HG03469 (cell line): ENCODE results near the gene LRP11.
"Not testable (repeated sequence)": the region's sequence is repeated elsewhere in the genome, so short reads cannot be mapped to it uniquely, and the experiment has no call there.

Source experiments
- ATAC-seq: cut with Tn5 transposase; IDR thresholded peaks from one replicate; pipeline ENCODE4 v1.9.1; 2021; ENCODE audit warnings: mild to moderate bottlenecking, moderate library complexity, moderate number of reproducible peaks; ENCODE audit not compliant: unreplicated experiment

Gene LRP11

DNA sequence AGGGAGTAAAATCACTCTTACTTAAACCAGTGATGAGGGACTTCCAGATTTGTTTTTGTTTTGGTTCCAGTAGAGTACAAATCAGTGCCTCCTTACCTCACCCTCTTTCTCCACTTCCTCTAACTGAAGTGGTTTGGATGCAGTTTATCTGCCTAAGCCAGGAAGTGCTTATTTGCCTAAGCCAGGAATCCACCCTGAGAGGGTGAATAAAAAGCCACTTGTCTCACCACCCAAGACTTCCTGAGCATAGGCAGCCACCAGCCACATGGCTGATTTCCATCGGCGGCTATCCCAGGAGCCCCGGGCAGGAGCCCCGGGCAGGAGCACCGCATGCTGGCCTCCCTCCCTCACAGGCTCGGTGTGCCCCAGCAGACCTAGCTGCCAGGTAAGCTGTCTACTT, 12.0 kb downstream of the LRP11 start:
- ATAC-seq: peak; percentile 42

- ATAC-seq: no peak
Observed at GRCh38 chr6:149851461-149852110, 12.6 kb downstream of the LRP11 start.

- ATAC-seq: not testable (repeated sequence)
Observed at GRCh38 chr6:149848343-149848742, 15.8 kb downstream of the LRP11 start.

DNA sequence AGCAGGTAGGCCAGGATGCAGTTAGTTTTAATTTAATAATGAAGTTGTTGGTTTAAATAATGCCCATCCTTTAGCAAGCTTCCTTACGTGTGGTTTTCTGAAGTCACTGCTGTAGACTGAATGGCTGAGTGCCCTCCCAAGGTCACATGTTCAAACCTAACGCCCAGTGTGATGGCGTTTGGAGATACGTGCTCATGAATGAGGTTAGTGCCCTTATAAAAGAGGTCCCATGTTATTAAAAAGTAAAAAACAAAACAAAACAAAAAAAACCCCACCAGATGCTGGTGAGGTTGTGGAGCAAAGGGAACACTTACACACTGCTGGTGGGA, 16.3 kb downstream of the LRP11 start:
- ATAC-seq: no peak

DNA sequence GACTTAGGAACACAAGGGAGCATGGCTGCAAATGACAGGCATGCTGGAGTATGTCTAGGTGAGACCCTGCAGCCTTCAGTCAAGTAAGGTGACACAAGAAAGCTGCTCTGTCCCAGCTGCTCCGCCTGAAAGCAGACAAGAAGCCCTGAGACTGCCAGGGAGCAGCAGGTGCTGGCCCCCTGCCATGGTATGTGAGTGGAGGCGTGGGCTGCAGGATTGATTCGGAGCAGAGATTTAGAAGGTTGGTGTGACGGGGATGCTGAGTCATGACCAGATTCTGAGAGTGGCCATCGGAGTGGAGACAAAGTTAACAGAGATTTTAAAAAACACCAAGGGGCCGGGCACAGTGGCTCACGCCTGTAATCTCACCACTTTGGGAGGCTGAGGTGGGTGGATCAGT, 17.8 kb downstream of the LRP11 start:
- ATAC-seq: no peak

- no peak for ATAC-seq
Observed at GRCh38 chr6:149845549-149845948, 18.6 kb downstream of the LRP11 start.

DNA sequence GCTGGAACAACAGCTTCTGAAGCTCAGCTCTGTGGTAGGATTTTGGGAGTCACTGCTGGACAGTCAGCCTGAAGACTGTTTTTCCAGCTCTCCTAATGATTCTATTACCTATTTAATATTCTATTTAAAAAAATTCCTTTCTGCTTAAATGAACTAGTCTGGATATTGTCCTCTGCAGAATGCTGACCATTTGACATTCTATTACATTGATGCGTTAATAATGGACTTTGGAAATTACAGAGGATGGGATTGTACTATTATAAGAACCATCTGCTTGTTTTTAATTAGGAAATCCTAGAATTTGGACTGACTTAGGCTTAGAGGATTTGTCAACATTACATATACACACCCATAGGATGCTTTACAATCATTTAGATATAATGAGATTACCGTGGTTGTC, 19.7 kb downstream of the LRP11 start:
- no peak for ATAC-seq

DNA sequence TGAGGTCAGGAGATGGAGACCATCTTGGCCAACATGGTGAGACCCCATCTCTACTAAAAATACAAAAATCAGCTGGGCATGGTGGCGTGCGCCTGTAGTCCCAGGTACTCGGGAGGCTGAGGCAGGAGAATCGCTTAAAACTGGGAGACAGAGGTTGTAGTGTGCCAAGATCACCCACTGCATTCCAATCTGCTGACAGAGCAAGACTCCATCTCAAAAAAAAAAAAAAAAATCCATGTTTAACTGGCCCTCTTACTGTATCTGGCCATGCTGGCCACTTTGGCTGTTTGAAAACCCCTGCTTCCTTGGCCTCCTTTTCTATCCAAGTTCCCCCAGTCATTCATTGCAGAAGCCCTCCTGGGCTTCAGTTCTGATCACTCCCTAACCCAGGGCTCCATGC, 20.1 kb downstream of the LRP11 start:
- not testable (repeated sequence) for ATAC-seq

DNA sequence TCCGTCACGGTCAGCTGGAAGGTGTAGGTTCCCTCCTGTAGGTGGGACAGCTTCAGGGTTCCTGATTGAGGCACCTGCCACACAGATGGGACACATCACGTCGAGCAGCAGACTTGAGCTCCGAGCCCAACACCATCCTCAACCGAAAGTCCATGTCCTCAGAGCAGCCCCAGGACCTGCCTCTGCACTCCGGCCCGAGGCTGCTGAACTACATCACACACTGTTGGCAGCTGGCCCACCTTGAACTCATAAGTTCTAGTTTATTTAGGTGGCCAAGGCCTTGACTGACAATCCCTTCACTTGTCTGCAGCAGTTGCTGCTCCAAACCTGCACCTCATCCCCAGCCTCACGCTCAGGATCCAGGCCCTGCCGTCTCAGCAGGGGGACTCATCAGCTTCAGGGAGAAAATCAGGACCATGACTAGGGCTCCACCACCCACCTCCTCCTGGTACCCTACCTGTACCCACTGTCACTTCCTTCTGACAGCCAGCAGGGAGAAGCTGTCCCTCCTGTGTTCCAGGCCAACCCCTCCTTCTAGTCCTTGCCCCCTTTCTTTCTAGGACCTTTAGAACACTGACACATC, 21.0 kb downstream of the LRP11 start:
- no peak for ATAC-seq

GRCh38 chr6:149842331-149842730, 21.8 kb downstream of the LRP11 start:
- ATAC-seq: no peak

DNA sequence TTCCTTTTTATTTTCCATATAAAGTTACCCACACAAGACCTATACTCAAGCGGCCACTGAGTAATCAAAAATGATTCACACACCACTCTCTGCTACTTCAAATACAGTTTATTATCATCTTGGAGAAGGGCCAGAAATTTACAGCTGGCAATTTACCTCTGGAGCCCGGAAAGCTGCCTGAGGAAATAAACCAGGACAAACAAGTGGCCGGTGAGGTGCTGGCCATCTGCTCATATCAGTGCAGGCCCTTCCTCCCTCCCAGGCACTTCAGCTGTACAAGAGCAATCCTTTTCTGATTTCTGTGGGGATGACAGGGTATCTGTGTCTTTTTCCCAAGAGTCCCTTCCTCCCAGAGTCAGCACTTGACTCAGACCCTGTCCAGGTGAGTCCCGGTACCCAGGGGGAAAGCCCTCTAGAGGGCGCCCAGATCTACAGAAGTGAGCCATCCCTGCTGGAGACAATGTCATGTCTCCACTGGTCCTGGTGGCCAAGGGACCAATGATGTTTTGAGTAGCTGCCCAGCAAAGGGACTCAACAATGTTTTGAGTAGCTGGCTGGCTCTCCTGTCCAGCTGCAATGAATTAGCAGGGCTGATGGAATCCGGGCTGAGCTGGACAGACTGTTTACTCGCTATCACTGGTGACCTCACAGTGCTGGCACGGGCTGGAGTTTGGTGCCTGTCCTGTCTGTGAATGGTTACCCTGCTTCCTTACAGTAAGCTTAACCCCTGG, 23.6 kb downstream of the LRP11 start:
- ATAC-seq: no peak

GRCh38 chr6:149834513-149835481, 29.4 kb downstream of the LRP11 start:
- ATAC-seq: no peak

GRCh38 chr6:149833651-149834050, 30.5 kb downstream of the LRP11 start:
- no peak for ATAC-seq

DNA sequence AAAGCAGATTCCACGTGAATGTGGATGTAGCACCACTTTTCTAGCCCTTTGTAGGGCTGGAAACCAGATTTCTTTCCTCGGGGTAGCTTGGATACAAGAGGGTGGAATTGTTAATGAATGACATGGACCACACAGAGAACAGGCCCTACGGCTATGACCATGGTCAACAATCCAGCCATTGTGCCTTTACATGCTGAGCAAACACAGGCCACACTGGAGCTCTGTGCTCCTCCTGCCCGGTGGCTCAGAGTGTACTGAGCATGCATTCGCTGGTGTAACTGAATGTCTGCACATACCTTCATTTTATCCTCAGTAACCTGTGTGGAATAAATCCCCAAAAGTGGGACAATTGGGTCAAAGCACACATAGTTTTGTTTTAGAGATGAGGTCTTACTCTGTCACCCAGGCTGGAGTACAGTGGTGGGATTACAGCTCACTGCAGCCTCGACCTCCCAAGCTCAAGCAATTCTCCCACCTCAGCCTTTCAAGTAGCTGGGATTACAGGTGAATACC, 32.8 kb downstream of the LRP11 start:
- no peak for ATAC-seq

DNA sequence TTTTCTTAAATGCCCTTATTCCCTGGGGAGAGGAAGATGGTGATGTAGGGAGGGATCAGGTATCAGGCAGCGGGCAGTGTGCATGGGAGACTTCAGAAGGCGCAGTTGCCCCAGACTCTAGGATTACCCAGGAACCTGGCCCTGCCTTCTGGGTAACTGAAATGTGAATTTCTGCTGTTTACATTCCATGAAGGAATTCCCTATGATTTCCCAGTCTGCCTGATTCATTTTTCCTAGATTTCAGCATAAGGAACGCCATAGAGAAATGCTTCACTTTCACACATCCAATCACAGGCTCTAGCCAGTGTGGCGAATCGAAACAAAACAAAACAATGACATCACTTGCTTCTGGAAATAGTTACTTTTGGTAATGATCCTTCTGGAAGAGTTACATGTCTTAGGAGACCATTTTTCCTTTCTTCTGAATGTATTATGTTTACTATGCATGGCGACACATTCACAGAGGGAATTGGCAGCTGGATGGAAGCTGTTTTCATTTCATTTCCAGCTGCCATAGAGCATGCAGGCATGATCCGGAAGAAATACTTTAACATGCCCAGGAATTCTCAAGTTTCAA, 33.3 kb downstream of the LRP11 start:
- no peak for ATAC-seq

- ATAC-seq: no peak
Observed at GRCh38 chr6:149825292-149825691, 38.9 kb downstream of the LRP11 start.

- ATAC-seq: no peak
Observed at GRCh38 chr6:149823013-149823412, 41.1 kb downstream of the LRP11 start.

DNA sequence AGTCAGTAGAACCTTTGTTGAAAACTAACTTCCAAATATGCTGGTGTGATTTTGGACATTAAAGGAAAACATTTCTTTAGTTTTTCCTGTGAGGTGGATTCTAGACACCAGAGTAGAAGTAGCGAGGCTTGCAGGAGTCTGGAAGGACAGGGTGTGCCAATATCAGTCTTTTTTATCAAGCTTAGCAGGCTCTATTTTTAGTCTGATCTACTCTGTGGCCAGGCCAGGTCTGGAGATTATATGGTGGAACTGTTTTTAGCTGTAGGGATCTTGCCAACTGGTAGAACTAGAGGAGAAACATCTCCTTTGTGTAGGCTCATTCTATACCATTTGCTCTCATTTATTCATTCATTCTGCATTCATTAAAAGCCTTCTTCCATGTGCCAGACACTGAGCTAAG, 42.7 kb downstream of the LRP11 start:
- ATAC-seq: no peak

DNA sequence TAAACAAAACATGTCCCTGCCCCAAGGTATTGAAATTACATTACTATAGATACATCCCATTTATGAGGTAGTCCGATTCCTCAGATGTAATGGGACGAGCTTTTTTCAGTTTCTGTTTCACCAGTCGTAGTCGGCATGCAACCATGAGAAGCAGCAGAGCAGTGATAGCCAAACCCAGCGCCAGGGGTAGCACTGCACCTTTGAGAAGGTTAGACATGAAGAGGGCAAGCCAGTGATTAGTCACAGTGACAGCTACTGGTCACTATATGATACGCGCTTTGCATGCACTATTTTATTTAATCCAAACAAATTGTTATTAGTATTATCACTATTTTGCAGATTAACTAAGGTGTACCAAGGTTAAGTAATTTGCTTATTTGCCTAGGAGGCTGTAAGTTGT, 43.7 kb downstream of the LRP11 start:
- no peak for ATAC-seq

DNA sequence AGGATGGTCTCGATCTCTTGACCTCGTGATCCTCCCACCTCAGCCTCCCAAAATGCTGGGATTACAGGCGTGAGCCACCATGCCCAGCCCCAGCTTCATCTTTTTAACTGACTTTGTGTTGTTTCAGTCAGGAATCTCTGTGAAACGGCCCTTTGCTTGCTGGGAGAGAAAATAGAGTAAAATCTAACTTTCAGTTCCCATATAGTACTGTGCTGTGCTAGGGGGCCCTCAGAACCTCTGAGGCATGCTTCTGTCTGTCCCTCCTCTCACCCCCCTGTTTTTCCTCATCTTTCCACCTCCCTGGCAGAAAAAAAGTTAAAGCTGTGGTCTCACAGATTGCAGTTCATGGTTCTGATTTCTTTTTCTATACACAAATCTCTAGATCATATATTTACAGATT, 48.4 kb downstream of the LRP11 start:
- ATAC-seq: no peak

GRCh38 chr6:149813351-149813750, 50.8 kb downstream of the LRP11 start:
- no peak for ATAC-seq
